HG02588 (cell line): ENCODE data around the gene MPV17L2.
"Not testable (repeated sequence)": the region's sequence is repeated elsewhere in the genome, so short reads cannot be mapped to it uniquely, and the experiment has no call there.

Experiments used
- ATAC-seq: cut with Tn5 transposase; IDR thresholded peaks from one replicate; pipeline ENCODE4 v1.9.1; 2021; ENCODE audit warnings: mild to moderate bottlenecking, moderate library complexity; ENCODE audit not compliant: unreplicated experiment

The MPV17L2 gene

DNA sequence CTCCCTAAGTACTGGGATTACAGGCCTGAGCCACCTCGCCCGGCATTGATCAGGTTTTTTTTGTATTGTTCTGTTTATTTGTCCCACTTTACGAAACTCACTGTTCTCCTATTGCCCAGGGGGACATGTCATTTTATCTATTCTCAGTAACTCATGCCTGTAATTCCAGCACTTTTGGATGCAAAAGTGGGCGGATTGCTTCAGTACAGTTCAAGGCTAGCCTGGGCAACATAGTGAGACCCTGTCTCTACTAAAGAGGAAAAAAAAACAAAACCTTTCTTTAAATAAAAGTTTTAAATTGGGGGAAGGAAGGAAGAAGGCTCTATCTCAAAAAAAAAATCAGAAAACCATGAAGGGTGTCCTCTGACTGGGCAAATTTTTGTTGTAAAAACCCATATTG, 2.7 kb upstream of the MPV17L2 start:
- no peak for ATAC-seq

DNA sequence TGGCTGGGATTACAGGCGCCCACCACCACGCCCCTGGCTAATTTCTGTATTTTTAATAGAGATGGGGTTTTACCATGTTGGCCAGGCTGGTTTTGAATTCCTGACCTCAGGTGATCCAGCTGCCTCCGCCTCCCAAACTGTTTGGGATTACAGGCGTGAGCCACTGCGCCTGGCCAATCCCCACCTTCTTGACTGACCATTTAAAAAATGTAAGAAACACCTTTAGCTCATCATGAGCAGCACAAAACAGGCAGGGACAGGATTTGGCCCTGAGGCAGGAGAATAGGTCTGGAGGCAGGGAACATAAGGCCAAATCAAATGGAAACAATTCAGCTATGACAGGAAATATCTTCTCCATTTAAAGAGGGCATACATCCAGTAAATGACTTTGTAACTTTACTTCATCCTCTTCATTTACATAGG, 1.4 kb upstream of the MPV17L2 start:
- no peak for ATAC-seq

DNA sequence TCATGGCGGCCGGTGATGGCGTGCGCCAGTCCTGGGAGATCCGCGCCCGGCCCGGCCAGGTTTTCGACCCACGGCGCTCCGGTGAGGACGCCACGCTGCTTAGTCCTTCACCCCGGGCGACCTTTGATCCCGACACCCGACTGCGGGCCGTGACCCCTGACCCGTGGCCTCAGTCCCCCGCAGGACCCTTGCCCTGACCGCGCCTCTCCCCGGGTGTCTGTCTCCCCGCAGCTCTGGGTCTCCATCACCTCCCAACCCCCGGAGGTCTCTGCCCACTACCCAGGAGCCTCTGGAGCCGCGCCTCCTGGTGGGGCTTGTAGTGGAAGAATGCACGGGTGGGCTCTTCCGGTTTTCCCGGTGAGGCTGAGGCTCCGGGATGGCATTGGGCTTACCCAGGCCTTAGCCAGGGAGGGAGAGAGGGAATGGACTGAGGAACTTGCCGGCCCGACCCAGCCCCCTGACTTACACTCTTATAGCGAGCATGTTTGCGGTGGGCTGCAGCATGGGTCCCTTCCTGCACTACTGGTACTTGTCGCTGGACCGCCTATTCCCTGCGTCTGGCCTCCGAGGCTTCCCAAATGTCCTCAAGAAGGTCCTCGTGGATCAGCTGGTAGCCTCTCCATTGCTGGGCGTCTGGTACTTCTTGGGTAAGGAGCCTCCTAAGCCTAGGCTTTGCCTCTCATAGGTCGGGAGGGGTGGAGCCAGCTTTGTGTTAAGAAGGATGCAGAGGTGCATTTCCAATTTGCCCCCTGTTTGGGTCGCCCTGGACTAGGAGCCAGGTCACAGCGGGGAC, 566 bp downstream of the MPV17L2 start:
- no peak for ATAC-seq

DNA sequence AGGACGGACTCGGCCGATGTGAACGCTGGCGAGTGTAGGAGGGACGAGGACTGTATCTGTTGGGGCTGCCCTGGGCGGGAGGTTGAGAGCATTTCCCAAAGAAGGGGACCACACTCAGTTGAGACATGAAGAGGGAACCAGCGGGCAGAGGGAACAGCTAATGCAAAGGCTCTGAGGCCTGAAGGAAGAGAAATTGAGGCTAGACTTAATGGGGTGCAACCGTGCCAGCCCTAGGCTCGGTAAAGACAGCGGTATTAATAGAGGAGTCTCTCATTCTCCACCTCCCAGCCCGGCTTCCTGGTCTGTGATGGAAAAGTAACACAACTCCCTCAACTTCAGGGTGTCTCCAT, 1.1 kb downstream of the MPV17L2 start:
- ATAC-seq = no peak

DNA sequence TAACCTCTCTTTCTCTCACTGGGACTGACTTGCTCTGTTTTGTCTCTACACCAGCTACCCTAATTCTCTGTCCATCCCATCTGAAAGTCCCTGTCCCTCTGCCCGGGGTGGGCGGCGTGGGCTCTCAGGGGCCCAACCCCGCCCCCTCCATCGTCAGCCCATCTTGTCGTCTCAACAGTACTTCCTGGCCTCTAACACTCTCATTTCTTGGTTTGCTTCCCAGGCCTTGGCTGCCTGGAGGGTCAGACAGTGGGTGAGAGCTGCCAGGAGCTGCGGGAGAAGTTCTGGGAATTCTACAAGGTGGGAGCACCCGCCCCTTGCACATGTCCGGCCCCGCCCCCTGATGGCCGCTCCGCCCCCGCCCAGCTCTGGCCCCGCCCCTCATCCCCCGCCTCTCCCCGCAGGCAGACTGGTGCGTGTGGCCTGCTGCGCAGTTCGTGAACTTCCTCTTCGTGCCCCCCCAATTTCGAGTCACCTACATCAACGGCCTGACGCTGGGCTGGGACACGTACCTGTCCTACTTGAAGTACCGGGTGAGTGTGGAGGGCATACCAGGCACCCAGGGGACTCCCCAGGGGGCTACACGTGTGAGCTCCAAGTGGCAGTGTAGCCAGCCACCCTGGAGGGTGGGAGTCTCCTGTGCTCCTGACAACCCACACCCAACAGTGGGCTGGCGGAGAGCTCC, 1.7 kb downstream of the MPV17L2 start:
- no peak for ATAC-seq

DNA sequence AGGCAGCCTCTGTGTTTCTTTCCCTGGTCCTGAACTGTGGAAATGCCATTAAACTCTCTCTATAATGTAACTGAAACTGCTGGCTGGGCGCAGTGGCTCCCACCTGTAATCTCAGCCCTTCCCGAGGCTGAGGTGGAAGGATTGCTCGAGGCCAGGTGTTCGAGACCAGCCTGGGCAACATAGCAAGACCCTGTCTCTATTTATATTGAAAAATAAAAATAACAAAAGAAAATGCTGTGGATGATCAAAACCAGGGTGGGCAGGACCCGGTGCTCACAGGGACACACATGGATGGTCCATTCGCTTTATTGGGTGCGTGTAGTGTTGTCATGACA, 3.5 kb downstream of the MPV17L2 start:
- ATAC-seq = no peak

DNA sequence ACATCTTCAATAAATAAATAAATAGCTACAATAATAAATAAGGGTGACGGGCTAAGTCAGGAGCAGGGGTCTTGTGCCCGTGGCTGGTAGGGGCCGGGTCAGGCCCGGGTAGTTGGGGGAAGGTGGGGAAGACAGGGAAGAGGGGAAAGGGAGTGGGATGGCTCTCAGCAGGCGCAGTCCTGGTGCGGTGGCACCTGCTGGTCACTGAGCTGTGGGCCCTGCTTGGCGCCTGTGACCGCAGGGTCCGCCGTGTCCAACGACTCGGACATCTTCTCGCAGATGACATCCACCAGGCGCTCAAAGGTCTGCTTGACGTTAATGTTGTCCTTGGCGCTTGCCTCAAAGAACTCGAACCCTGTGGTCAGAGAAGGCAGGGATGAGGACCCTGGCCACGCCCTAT, 4.3 kb downstream of the MPV17L2 start:
- ATAC-seq = no peak

DNA sequence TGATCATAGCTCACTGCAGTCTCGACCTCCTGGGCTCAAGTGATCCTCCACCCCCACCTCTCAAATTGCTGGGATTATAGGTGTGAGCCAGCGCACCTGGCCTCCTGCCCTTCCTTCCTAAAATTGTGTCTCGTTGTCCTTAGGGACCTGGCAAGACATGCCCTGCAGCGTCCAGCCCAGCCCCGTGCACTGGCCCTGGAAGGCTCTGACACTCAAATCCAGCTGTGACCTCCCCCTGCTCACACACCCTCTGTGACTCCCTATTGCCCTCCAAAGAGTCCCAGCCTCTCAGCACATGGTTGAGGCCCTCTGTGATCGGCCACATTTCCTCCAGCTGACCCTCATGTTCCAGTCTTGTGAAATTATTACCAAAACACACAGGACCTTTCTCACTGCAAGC, 4.9 kb downstream of the MPV17L2 start:
- ATAC-seq = no peak

DNA sequence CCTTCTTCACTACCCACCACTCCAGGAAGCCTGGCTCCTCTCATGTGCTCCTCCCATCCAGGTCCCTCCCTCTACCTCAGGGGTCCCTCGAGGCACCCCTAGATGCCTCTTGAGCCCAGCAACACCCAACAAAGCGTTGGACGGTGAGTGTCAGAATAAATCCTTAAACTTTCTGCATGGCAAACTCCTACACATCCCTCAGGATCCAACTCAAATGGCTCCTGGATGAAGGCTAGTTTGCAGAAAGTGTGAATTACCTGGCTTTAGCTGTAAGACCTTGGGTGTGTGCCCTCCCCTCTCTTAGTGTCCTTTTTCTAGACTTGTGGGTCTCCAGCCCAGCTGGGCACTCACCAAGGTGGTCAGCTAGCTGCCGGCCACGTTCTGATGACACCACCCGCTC, 5.4 kb downstream of the MPV17L2 start:
- ATAC-seq = no peak

DNA sequence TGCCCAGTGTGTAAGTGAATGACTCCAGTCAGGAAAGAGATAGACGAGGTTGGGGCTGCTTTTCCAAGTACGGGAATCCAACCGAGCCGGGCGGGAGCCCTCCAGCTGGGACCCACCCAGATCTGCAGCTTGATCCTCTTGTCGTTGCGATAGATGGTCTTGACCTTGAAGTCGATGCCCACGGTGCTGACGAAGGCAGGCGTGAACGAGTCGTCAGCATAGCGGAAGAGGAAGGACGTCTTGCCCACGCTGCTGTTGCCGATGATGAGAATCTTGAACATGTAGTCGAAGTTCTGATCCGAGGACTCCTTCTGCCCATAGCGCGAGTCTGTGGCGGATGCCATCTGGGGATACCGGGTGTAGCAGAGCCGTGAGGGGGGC, 9.4 kb downstream of the MPV17L2 start:
- no peak for ATAC-seq

DNA sequence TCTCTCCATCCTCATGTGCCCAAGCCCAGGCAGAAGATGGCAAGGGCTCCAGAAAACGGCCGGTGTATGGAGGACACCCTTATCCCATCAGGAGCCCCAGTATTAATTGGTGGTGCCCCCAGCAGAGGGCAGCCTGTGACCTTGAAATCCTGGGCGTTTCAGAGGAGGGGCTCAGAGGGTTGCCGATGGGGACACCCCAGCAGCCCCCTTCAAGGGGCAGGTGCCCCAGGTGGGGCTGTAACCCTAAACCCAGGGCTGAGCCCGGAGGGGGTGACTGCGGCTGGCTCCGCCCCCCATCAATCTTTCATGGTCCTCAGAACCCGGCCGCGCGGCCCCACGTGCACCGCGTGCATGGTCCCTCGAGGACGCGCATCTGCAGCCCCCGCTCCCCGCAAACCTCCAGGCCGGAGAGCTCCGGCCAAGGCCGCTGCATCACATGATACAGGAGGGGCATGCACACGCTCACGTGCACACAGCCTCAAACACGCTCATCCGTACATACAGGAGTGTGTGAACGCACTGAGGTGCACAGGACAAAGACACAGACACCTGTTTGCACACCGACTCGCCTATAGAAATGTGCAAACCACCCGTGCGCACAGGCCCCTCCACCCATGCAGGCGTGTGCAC, 9.9 kb downstream of the MPV17L2 start:
- no peak for ATAC-seq

DNA sequence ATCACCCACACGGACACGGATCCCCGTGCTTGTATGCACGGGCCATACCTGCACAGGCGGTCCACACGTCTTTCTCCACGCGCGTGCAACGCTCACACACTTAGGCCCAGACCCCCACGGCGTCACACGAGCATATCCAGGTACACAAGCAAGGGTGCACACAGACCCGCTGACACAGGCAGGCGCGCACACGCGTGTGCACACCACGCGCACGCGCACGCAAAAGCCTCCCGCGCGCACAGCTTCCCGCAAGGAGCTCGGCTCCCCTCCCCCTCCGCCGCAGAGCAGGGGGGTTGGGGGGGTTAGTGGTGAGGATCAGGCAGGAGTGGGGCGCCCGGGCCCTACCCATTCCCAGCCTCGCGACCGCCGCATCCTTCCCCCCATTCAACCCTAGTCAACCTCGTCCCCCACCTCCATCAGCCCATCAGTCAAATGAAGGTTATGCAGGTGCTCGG, 10.4 kb downstream of the MPV17L2 start:
- ATAC-seq = peak; percentile 1

DNA sequence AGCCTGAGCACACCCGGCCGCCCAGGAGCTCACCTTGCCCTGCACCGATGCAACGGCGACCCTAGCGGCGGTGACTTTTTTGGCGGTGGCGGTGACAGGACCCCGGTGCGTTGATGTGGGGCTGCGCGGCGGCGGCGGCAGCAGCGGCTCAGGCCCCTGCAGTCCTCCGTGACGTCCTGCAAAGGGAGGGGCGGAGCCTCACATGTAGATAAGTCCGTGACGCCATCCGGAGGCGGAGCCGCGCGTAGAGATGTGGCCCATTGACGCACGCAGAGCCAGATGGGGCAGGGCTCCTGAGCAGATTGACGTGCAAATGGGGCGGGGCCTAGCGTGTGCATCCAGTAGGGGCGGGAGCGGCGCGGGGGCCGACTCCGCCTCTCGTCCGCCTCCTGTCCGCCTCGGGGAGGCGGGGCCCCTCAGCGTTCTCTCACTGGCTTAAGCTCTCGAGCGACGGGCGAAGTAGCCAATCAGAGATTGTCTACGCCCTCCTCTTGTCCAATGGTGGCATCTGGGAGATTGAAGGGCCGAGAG, 10.9 kb downstream of the MPV17L2 start, which contains the start of gene RAB3A:
Gene RAB3A, minus strand, starts transcription at position 180 of the 531 bp plus-strand sequence. CDS start 1,302 bp downstream, outside the sequence.
- ATAC-seq = peak; percentile 85

DNA sequence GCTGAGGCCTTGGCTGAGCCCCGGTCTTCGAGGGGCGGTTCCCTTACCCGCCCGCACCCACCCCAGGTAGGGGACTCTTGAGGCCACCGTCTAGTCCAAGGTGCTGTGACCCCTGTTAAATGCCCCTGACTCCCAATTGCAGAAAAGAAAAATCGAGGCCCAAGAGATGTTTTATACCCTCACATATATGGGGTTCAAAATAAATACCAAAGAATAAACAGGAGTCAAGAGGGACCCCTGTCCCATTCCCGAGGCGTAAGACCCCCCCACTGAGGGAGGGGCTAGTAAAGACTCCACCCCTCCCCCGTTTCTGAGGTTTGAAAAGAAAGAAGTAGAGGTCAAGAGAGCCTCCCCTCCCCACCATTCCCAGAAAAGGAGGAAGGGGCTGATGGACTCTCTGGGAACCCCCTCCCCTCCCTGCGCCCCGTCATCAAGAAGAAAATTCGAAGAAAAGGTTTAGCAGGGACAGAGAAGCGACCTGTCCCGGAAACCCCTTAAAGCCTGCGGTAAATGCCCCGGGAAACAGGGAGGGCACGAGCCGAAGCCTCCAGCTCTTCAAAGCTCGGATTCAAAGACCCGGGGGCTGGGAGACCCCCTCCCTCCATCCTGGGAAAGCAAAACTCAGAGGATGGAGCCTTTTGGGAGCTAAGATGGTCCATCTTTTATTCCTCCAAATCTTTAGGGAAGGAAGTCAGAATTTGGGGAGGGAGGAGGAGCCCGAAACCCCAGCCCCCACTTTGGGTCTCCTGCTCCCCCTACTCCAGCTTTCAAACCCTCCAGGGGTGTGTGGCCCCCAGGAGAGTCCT, 11.6 kb downstream of the MPV17L2 start:
- ATAC-seq = peak; percentile 4

DNA sequence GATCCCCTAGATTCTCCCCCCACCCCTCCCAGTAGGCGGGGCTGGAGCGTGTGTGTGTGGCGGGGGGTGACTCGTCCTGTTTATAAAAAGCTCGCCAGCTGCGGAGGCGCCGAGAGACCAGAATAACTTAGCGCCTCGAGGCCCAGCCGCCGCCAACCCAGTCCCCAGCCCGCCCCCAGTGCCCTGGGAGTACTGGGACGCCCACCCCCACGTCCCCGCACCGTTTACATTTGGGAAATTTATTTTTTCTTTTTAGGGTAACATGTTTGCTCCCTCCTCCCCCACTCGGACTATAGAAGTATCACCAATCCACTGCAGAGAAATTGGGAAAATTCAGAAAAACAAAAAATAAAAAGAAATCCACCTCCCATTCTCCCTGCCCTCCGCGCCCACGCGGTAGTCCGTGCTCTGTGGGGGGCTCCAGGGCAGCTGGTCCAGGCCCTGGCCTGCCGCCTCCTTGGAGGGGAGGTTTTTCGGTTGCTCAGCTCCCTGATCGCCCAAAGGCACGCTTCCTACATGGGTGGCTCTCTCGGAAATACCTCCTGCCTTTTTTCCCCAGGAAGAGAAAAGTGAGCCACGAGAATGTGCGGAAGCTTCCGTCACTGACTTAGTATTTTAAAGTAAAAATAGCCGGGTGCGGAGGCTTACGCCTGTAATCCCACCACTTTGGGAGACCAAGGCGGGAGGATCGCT, 12.3 kb downstream of the MPV17L2 start:
- no peak for ATAC-seq

DNA sequence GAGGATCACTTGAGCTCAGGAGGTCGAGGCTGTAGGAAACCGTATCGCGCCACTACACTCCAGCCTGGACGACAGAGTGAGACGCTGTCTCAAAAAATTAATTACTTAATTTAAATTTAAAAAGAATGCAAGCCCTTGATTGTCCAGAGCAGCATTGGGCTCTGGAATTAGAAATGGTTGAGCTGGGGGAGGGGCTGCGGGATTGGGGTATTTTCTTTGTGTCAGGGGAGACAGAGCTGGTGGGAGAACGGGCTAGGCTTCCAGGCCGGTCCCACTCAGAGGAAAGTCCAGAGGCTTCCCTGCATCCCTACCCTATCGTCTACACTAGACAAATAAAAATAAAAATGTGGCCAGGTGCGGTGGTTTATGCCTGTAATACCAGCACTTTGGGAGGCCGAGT, 13.0 kb downstream of the MPV17L2 start:
- ATAC-seq = no peak

DNA sequence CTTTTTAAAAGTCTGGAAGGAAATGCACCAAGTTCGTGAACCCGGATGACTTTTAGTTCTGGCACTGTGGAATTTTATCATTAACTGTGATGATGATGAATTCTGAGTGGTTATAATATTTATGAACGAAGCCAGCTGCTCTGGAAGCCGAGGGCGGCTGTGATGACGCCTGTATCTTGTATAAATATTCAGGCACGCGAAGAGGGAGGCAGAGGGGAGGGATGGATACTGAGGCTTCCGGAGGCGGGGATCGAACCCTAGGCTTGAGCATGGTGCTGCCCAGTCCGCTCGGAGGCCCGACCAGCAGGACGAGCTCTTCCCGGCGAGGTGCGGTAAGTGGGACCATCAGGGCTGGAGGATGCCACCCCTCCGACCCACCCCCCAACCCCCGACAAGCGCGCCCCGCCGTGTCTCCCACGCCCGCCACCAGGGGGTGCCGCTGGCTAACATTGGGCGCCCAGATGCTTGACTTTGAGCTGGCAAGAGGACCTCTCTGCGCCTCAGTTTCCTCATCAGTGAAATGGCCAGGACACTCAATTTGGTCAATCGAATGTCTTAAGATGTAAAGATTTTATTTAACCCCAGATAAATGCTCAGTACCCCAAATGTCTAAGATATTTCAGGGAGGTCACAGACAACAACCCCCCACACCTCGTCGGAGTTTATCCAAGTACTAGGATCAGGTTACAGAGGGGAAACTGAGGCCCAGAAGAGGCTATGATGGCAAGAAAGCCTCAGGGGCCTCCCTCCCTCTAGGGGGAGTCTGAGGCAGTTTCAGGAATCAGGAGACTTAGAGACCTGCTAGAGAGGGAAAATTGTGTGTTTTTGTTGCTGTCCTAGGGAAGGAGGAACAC, 15.3 kb downstream of the MPV17L2 start:
- no peak for ATAC-seq

DNA sequence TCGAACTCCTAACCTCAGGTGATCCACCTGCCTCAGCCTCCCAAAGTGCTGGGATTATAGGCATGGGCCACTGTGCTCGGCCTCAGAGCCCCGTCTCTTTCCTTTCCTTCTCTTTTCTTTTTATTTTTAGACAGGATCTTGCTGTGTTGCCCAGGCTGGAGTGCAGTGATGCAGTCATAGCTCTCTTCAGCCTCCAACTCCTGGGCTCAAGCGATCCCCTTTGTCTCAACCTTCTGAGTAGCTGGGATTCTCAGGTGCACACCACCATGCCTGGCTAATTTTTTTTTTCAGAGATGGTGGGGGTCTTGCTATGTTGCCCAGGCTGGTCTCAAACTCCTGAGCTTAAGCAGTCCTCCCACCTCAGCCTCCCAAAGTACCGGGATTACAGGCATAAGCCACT, 16.9 kb downstream of the MPV17L2 start:
- ATAC-seq = not testable (repeated sequence)

DNA sequence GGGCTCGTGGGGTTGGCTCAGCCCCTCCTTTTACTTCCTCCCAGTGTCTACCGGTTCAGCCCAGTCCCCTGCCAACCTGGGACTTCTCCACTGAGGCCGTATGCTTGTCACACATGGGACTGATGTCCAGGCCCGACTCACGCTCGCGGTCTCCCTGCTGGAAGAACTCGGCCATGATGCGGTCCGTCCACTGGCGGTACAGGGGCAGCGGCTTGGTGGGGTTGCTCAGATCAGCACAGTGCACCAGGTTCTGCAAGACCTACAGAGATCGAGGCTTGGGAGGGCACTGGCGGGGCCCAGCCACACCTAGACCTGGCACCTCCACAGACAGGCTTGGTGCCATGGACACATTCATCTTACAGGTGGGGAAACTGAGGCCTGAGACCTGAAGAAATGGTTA, 18.7 kb downstream of the MPV17L2 start:
- no peak for ATAC-seq
